K562 (cell line): Measurements from ENCODE around the gene IFT122. TPM values are rescaled to one million over a fixed set of nuclear protein-coding genes. Genes with fewer than 3 reads are reported as not detected.

Source experiments
- ASH1L ChIP-seq: fragments of 450-650 bp; IDR thresholded peaks from 2 replicates; pipeline ENCODE4 v1.6.1; 2018; ENCODE audit warnings: borderline replicate concordance, mild to moderate bottlenecking, low read depth; ENCODE audit not compliant: partially characterized antibody
- CHD2 ChIP-seq: IDR thresholded peaks from 2 replicates; pipeline ENCODE4 v1.6.1; 2011; ENCODE audit warnings: low read depth, low read length
- CTBP1 ChIP-seq: fragments of 450-650 bp; IDR thresholded peaks from 2 replicates; pipeline ENCODE4 v1.6.1; 2016; ENCODE audit warnings: borderline replicate concordance
- HDAC3 ChIP-seq: fragments of 450-650 bp; IDR thresholded peaks from 2 replicates; pipeline ENCODE4 v1.6.1; 2018; ENCODE audit warnings: borderline replicate concordance, mild to moderate bottlenecking, moderate library complexity; ENCODE audit not compliant: partially characterized antibody
- HNRNPK ChIP-seq: fragments of 200-400 bp; formaldehyde crosslinking; IDR thresholded peaks from one replicate; pipeline ENCODE4 v1.6.1; 2018; ENCODE audit warnings: mild to moderate bottlenecking, low read depth, low read length; ENCODE audit not compliant: poor library complexity, severe bottlenecking
- MXI1 ChIP-seq: IDR thresholded peaks from 2 replicates; pipeline ENCODE4 v1.6.1; 2011; ENCODE audit warnings: low read depth, mild to moderate bottlenecking, improper control_type of control experiment, low read length
- NCOA1 ChIP-seq: fragments of 450-650 bp; IDR thresholded peaks from 2 replicates; pipeline ENCODE4 v1.6.1; 2016; ENCODE audit warnings: low read depth
- NFE2L1 ChIP-seq: fragments of 450-650 bp; IDR thresholded peaks from 2 replicates; pipeline ENCODE4 v1.6.1; 2016; ENCODE audit warnings: missing genetic modification characterization, low read depth, mild to moderate bottlenecking, missing compliant biosample characterization, moderate library complexity, borderline replicate concordance
- PURB ChIP-seq: sonication (generic); formaldehyde crosslinking; IDR thresholded peaks from 2 replicates; pipeline ENCODE4 v1.9.0; 2021; ENCODE audit warnings: low read depth, mild to moderate bottlenecking, missing genetic modification reagents
- SOX6 ChIP-seq: fragments of 450-650 bp; IDR thresholded peaks from 2 replicates; pipeline ENCODE4 v1.6.1; 2014; ENCODE audit warnings: mild to moderate bottlenecking
- TARDBP ChIP-seq: fragments of 450-650 bp; IDR thresholded peaks from 2 replicates; pipeline ENCODE4 v1.6.1; 2016
- TCFL5 ChIP-seq: fragments of 250-450 bp; sonication (Bioruptor Pico); conservative IDR thresholded peaks from 2 replicates; pipeline ENCODE4 v1.6.1; 2021; ENCODE audit warnings: mild to moderate bottlenecking, moderate library complexity, matching md5 sums
- TEAD2 ChIP-seq: fragments of 450-650 bp; IDR thresholded peaks from 2 replicates; pipeline ENCODE4 v1.6.1; 2016; ENCODE audit warnings: missing genetic modification characterization, control low read depth, missing compliant biosample characterization
- U2AF2 ChIP-seq: fragments of 200-400 bp; formaldehyde crosslinking; optimal IDR thresholded peaks from 2 replicates; pipeline ENCODE3; 2017; ENCODE audit warnings: low read depth, mild to moderate bottlenecking, low read length
- ZBED1 ChIP-seq: IDR thresholded peaks from 2 replicates; pipeline ENCODE4 v1.6.1; 2014
- ZBTB17 ChIP-seq: fragments of 450-650 bp; formaldehyde crosslinking; IDR thresholded peaks from 2 replicates; pipeline ENCODE4 v1.4.0; 2020; ENCODE audit warnings: mild to moderate bottlenecking
- ZNF165 ChIP-seq: fragments of 250-450 bp; sonication (Bioruptor Pico); IDR thresholded peaks from 2 replicates; pipeline ENCODE4 v1.4.0; 2020; ENCODE audit warnings: borderline replicate concordance
- ZNF696 ChIP-seq: fragments of 250-450 bp; sonication (Bioruptor Pico); conservative IDR thresholded peaks from 2 replicates; pipeline ENCODE4 v1.4.0; 2020; ENCODE audit warnings: mild to moderate bottlenecking, moderate library complexity
- polyA plus RNA-seq, 8 experiments: library from polyadenylated mRNA; depleted of rRNA in 4 of 8; stranded (reverse) in 5 of 8; unstranded in 3 of 8; fragments of >200 nt; fragmentation: Nextera tagmentation in 2 of 8; fragmentation: Illumina TruSeq in 1 of 8; extraction: Ambion mirVana in 2 of 8; extraction: Trizol in 1 of 8; gene quantifications; 2 replicates each; pipeline versions ENCODE4 v1.2.1 to v1.2.3, GENCODE V29; 2011 to 2014; ENCODE audit warnings: inconsistent platforms in 1 of 8, missing spikeins in 1 of 8
- total RNA-seq, 7 experiments: library from RNA; depleted of rRNA in 6 of 7; stranded (reverse); fragments of >200 nt in 6 of 7; fragmentation: Illumina TruSeq in 2 of 7; extraction: Trizol in 2 of 7; gene quantifications; 2 replicates each; pipeline versions ENCODE4 v1.2.1 to v1.2.3, GENCODE V29; 2011 to 2021; ENCODE audit warnings: low replicate concordance in 1 of 7
- TF ChIP-seq, protein P1 (sequence below): sonication (generic); formaldehyde crosslinking; IDR thresholded peaks from 2 replicates; pipeline ENCODE4 v1.8.1; 2023; ENCODE audit warnings: missing genetic modification reagents, mild to moderate bottlenecking, borderline replicate concordance
- TF ChIP-seq, protein P2 (sequence below): sonication (generic); IDR thresholded peaks from 2 replicates; pipeline ENCODE4 v1.6.1; 2016
- TF ChIP-seq, protein P3 (sequence below): fragments of 250-450 bp; sonication (Bioruptor Pico); IDR thresholded peaks from 2 replicates; pipeline ENCODE4 v1.6.1; 2021; ENCODE audit warnings: mild to moderate bottlenecking

The IFT122 gene
- total and polyA plus RNA-seq, 9 of the 15 experiments (the other 6 are each of a cell fraction or from before 2014, with no cell fraction given) = 2.4 to 11.5 (median 7.7) TPM

DNA sequence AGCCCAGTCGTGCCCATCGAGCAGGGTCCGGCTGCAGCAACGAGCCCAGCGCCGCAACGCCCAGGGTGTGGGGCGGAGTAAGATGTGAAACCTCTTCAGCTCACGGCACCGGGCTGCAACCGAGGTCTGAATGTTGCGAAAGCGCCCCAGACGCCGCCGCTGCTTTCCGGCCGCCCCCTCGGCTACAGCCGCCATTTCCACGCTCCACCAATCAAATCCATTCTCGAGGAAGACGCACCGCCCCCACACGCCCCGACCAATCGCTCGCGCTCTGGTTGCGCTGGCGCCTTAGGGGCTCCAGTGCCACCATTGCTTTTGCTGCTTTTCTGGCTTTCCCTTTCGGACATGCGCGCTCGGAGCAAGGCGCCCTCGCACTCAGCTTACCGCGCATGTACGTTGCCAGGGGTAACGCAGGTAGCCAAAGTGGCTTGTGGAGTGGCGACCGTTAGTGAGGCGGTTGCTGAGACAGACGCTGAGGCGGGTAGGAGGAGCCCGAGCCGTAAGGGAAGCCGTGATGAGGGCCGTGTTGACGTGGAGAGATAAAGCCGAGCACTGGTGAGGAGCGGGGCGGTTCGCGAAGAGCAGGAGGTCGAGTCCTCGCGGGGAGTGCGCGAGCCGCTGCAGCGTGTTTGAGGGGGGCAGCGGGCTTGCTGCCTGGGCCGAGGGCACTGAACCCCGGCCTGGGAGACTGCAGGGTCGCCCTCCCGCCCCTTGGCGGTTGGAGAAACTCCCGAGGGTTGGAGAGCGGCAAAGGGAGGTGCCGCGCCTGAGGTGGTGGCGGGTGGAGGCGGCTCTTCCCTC lies at the start of gene IFT122, which contains the start of gene MBD4 (continued):
- TF ChIP-seq, protein P1, sequence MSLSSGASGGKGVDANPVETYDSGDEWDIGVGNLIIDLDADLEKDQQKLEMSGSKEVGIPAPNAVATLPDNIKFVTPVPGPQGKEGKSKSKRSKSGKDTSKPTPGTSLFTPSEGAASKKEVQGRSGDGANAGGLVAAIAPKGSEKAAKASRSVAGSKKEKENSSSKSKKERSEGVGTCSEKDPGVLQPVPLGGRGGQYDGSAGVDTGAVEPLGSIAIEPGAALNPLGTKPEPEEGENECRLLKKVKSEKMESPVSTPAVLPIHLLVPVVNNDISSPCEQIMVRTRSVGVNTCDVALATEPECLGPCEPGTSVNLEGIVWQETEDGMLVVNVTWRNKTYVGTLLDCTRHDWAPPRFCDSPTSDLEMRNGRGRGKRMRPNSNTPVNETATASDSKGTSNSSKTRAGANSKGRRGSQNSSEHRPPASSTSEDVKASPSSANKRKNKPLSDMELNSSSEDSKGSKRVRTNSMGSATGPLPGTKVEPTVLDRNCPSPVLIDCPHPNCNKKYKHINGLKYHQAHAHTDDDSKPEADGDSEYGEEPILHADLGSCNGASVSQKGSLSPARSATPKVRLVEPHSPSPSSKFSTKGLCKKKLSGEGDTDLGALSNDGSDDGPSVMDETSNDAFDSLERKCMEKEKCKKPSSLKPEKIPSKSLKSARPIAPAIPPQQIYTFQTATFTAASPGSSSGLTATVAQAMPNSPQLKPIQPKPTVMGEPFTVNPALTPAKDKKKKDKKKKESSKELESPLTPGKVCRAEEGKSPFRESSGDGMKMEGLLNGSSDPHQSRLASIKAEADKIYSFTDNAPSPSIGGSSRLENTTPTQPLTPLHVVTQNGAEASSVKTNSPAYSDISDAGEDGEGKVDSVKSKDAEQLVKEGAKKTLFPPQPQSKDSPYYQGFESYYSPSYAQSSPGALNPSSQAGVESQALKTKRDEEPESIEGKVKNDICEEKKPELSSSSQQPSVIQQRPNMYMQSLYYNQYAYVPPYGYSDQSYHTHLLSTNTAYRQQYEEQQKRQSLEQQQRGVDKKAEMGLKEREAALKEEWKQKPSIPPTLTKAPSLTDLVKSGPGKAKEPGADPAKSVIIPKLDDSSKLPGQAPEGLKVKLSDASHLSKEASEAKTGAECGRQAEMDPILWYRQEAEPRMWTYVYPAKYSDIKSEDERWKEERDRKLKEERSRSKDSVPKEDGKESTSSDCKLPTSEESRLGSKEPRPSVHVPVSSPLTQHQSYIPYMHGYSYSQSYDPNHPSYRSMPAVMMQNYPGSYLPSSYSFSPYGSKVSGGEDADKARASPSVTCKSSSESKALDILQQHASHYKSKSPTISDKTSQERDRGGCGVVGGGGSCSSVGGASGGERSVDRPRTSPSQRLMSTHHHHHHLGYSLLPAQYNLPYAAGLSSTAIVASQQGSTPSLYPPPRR = no peak
- TF ChIP-seq CTBP1 (peak; percentile 76; the same call in 1 of the 2 replicates), HDAC3 (no peak), ZNF165 (no peak), ZBTB17 (no peak; the same call in 1 of the 2 replicates), U2AF2 (no peak), SOX6 (peak; percentile 48), NCOA1 (no peak), CHD2 (no peak), PURB (CRISPR knock-in tag) (no peak), ZBED1 (no peak), TCFL5 (CRISPR knock-in tag) (no peak), TARDBP (peak; percentile 43; the same call in 1 of the 2 replicates), HNRNPK (no peak), ZNF696 (CRISPR knock-in tag) (no peak), ASH1L (no peak), NFE2L1 (tag) (no peak), MXI1 (peak; percentile 89), TEAD2 (tag) (no peak)
- TF ChIP-seq, protein P2, sequence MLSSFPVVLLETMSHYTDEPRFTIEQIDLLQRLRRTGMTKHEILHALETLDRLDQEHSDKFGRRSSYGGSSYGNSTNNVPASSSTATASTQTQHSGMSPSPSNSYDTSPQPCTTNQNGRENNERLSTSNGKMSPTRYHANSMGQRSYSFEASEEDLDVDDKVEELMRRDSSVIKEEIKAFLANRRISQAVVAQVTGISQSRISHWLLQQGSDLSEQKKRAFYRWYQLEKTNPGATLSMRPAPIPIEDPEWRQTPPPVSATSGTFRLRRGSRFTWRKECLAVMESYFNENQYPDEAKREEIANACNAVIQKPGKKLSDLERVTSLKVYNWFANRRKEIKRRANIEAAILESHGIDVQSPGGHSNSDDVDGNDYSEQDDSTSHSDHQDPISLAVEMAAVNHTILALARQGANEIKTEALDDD = no peak; the same call in 1 of the 2 replicates
- TF ChIP-seq, protein P3, sequence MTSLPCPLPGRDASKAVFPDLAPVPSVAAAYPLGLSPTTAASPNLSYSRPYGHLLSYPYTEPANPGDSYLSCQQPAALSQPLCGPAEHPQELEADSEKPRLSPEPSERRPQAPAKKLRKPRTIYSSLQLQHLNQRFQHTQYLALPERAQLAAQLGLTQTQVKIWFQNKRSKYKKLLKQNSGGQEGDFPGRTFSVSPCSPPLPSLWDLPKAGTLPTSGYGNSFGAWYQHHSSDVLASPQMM (CRISPR knock-in tag) = no peak
